Retina (tissue), 1 donor: Measurements from ENCODE around the gene ATP6V0A4.

Experiments
- DNase-seq: peaks from one replicate; pipeline ENCODE4 v3.0.0-alpha.2; 2016

Gene ATP6V0A4

GRCh38 chr7:138656952-138657351, 141.0 kb downstream of the ATP6V0A4 start:
- no peak for DNase-seq
